Measurements from ENCODE around the gene PIPOX.

Gene PIPOX

GRCh38 chr17:29042679-29043538 is at the start of gene PIPOX:
TSS of gene PIPOX (plus strand) at chr17:29043141. CDS start at chr17:29043226, 85 bp downstream.
- DNase-seq (ENCODE audit: low read depth): no peak

GRCh38 chr17:28993645-28994426 is 49.1 kb upstream of the PIPOX start:
- no peak for DNase-seq (ENCODE audit: low read depth)

- DNase-seq (ENCODE audit: low read depth): no peak
Observed at GRCh38 chr17:28996554-28997096, 46.3 kb upstream of the PIPOX start.

GRCh38 chr17:28997806-28998205 is 45.1 kb upstream of the PIPOX start:
- DNase-seq (ENCODE audit: low read depth): no peak

GRCh38 chr17:28999206-28999605 is 43.7 kb upstream of the PIPOX start:
- no peak for DNase-seq (ENCODE audit: low read depth)

GRCh38 chr17:29000973-29001372 is 42.0 kb upstream of the PIPOX start:
- DNase-seq (ENCODE audit: low read depth): no peak

- no peak for DNase-seq (ENCODE audit: low read depth)
Observed at GRCh38 chr17:29002811-29003210, 40.1 kb upstream of the PIPOX start.

- DNase-seq (ENCODE audit: low read depth): no peak
Observed at GRCh38 chr17:29003289-29003688, 39.7 kb upstream of the PIPOX start.

GRCh38 chr17:29004081-29004692 is 38.8 kb upstream of the PIPOX start:
- DNase-seq (ENCODE audit: low read depth): no peak

- no peak for DNase-seq (ENCODE audit: low read depth)
Observed at GRCh38 chr17:29005936-29006511, 36.9 kb upstream of the PIPOX start, which contains the start of gene SEZ6. TSS of gene SEZ6 (minus strand) at chr17:29006033. CDS start at chr17:29005869, 164 bp downstream.

GRCh38 chr17:29007456-29007855 is 35.5 kb upstream of the PIPOX start:
- DNase-seq (ENCODE audit: low read depth): peak; percentile 20

- peak; percentile 61 for DNase-seq (ENCODE audit: low read depth)
Observed at GRCh38 chr17:29007860-29008455, 35.0 kb upstream of the PIPOX start.

- no peak for DNase-seq (ENCODE audit: low read depth)
Observed at GRCh38 chr17:29008591-29008990, 34.4 kb upstream of the PIPOX start.

GRCh38 chr17:29010129-29010528 is 32.8 kb upstream of the PIPOX start:
- DNase-seq (ENCODE audit: low read depth): no peak

GRCh38 chr17:29010586-29010985 is 32.4 kb upstream of the PIPOX start:
- DNase-seq (ENCODE audit: low read depth): no peak

GRCh38 chr17:29012535-29012934 is 30.4 kb upstream of the PIPOX start:
- no peak for DNase-seq (ENCODE audit: low read depth)

- no peak for DNase-seq (ENCODE audit: low read depth)
Observed at GRCh38 chr17:29014716-29015115, 28.2 kb upstream of the PIPOX start.

- DNase-seq (ENCODE audit: low read depth): no peak
Observed at GRCh38 chr17:29016345-29017210, 26.4 kb upstream of the PIPOX start.

- no peak for DNase-seq (ENCODE audit: low read depth)
Observed at GRCh38 chr17:29018788-29019474, 24.0 kb upstream of the PIPOX start.
